Nephron (organoid): ENCODE data around the gene FOXM1.
A peak's percentile ranks its signal among the peaks of the same experiment; 100 is the strongest.

Experiments used
- H3K27ac Mint-ChIP-seq, 3 experiments: 2 replicates each; pipeline ENCODE4 v1.8.0; 2020; ENCODE audit warnings: mixed read lengths in 3 of 3, mild to moderate bottlenecking in 2 of 3, moderate library complexity in 1 of 3
- H3K27me3 Mint-ChIP-seq: 2 replicates; pipeline ENCODE4 v1.8.0; 2021; ENCODE audit warnings: low read depth, mild to moderate bottlenecking, moderate library complexity, mixed read lengths
- H3K36me3 Mint-ChIP-seq: 2 replicates; pipeline ENCODE4 v1.8.0; 2020; ENCODE audit warnings: low read depth, mixed read lengths
- H3K4me1 Mint-ChIP-seq: 2 replicates; pipeline ENCODE4 v1.8.0; 2020; ENCODE audit warnings: mixed read lengths
- H3K4me3 Mint-ChIP-seq, 3 experiments: 2 replicates each; pipeline ENCODE4 v1.8.0; 2020; ENCODE audit warnings: mild to moderate bottlenecking in 3 of 3, mixed read lengths in 3 of 3, moderate library complexity in 2 of 3
- H3K9me3 Mint-ChIP-seq: 2 replicates; pipeline ENCODE4 v1.8.0; 2020; ENCODE audit warnings: mixed read lengths
- CTCF ChIP-seq, 3 experiments: fragments of 200-600 bp; sonication (generic); IDR thresholded peaks; one replicate each; pipeline ENCODE4 v1.5.0; 2021; ENCODE audit warnings: antibody characterized with exemption in 3 of 3; ENCODE audit not compliant: unreplicated experiment in 3 of 3

Gene FOXM1

GRCh38 chr12:2826036-2826435 lies 50.9 kb downstream of the FOXM1 start:
- H3K9me3 Mint-ChIP-seq: no peaks in the 10 kb centered on the region
- peak overlapping the region in 1 of 3 experiments; percentile 39 for H3K27ac Mint-ChIP-seq
- H3K36me3 Mint-ChIP-seq: peaks cover 82% of the 10 kb centered on the region
- H3K4me1 Mint-ChIP-seq: peaks cover 7% of the 10 kb centered on the region
- H3K27me3 Mint-ChIP-seq: no peaks in the 10 kb centered on the region
- H3K4me3 Mint-ChIP-seq: no peak overlapping the region
- TF ChIP-seq CTCF (IDR thresholded peaks at IDR 0.05; ENCODE audit: unreplicated experiment in 3 of 3): no peak

- Mint-ChIP-seq H3K4me3 (no peak overlapping the region), H3K27ac (peak overlapping the region in 1 of 3 experiments; percentile 34), H3K9me3 (no peaks in the 10 kb centered on the region), H3K27me3 (no peaks in the 10 kb centered on the region), H3K36me3 (peaks cover 81% of the 10 kb centered on the region), H3K4me1 (peaks cover 7% of the 10 kb centered on the region)
- no peak for TF ChIP-seq CTCF (IDR thresholded peaks at IDR 0.05; ENCODE audit: unreplicated experiment in 3 of 3)
Measured at GRCh38 chr12:2825132-2825531, 51.8 kb downstream of the FOXM1 start.

GRCh38 chr12:2824541-2824940 lies 52.4 kb downstream of the FOXM1 start:
- Mint-ChIP-seq H3K4me3 (no peak overlapping the region), H3K36me3 (peaks cover 83% of the 10 kb centered on the region)

GRCh38 chr12:2823483-2823882 lies 53.5 kb downstream of the FOXM1 start:
- peaks cover 7% of the 10 kb centered on the region for H3K4me1 Mint-ChIP-seq
- H3K4me3 Mint-ChIP-seq: no peak overlapping the region
- H3K36me3 Mint-ChIP-seq: peaks cover 79% of the 10 kb centered on the region
- H3K9me3 Mint-ChIP-seq: no peaks in the 10 kb centered on the region
- no peak for TF ChIP-seq CTCF (IDR thresholded peaks at IDR 0.05; ENCODE audit: unreplicated experiment in 3 of 3)
- H3K27me3 Mint-ChIP-seq: peaks cover 3% of the 10 kb centered on the region
- peak overlapping the region; percentile 80 for H3K27ac Mint-ChIP-seq

More at GRCh38 chr12:2824541-2824940, 52.4 kb downstream of the FOXM1 start:
- peak overlapping the region in 1 of 3 experiments; percentile 80 for H3K27ac Mint-ChIP-seq
- H3K9me3 Mint-ChIP-seq: no peaks in the 10 kb centered on the region
- H3K4me1 Mint-ChIP-seq: peaks cover 7% of the 10 kb centered on the region
- peaks cover 3% of the 10 kb centered on the region for H3K27me3 Mint-ChIP-seq
- no peak for TF ChIP-seq CTCF (IDR thresholded peaks at IDR 0.05; ENCODE audit: unreplicated experiment in 3 of 3)

GRCh38 chr12:2820432-2820831 lies 56.5 kb downstream of the FOXM1 start:
- H3K9me3 Mint-ChIP-seq: no peaks in the 10 kb centered on the region
- no peak overlapping the region for H3K4me3 Mint-ChIP-seq
- no peak for TF ChIP-seq CTCF (IDR thresholded peaks at IDR 0.05; ENCODE audit: unreplicated experiment in 3 of 3)
- H3K36me3 Mint-ChIP-seq: peaks cover 76% of the 10 kb centered on the region
- H3K27ac Mint-ChIP-seq: no peak overlapping the region
- peaks cover 7% of the 10 kb centered on the region for H3K4me1 Mint-ChIP-seq
- H3K27me3 Mint-ChIP-seq: peaks cover 5% of the 10 kb centered on the region

GRCh38 chr12:2819810-2820209 lies 57.2 kb downstream of the FOXM1 start:
- no peak overlapping the region for H3K4me3 Mint-ChIP-seq
- TF ChIP-seq CTCF (IDR thresholded peaks at IDR 0.05; ENCODE audit: unreplicated experiment in 3 of 3): no peak
- peaks cover 72% of the 10 kb centered on the region for H3K36me3 Mint-ChIP-seq
- H3K9me3 Mint-ChIP-seq: no peaks in the 10 kb centered on the region
- H3K4me1 Mint-ChIP-seq: peaks cover 7% of the 10 kb centered on the region
- peaks cover 5% of the 10 kb centered on the region for H3K27me3 Mint-ChIP-seq
- H3K27ac Mint-ChIP-seq: peak overlapping the region in 1 of 3 experiments; percentile 7
